Glutamatergic neuron (in vitro differentiated cells): ENCODE results near the gene PMM2. TPM values are rescaled to one million over a fixed set of nuclear protein-coding genes. Genes with fewer than 3 reads are reported as not detected.

Source experiments
- DNase-seq: peaks from one replicate; pipeline ENCODE4 v3.0.0; 2022
- H3K27ac Mint-ChIP-seq: one replicate; pipeline ENCODE4 v1.8.0; 2020; ENCODE audit warnings: mild to moderate bottlenecking, mixed read lengths, inconsistent platforms; ENCODE audit not compliant: unreplicated experiment
- H3K27me3 Mint-ChIP-seq: one replicate; pipeline ENCODE4 v1.8.0; 2020; ENCODE audit warnings: mild to moderate bottlenecking, moderate library complexity, mixed read lengths, inconsistent platforms; ENCODE audit not compliant: unreplicated experiment
- H3K36me3 Mint-ChIP-seq: one replicate; pipeline ENCODE4 v1.8.0; 2020; ENCODE audit warnings: mild to moderate bottlenecking, mixed read lengths, inconsistent platforms; ENCODE audit not compliant: unreplicated experiment
- H3K4me1 Mint-ChIP-seq: one replicate; pipeline ENCODE4 v1.8.0; 2020; ENCODE audit warnings: mild to moderate bottlenecking, low read depth, mixed read lengths, inconsistent platforms; ENCODE audit not compliant: unreplicated experiment
- H3K4me3 Mint-ChIP-seq: one replicate; pipeline ENCODE4 v1.8.0; 2020; ENCODE audit warnings: mild to moderate bottlenecking, mixed read lengths, inconsistent platforms; ENCODE audit not compliant: unreplicated experiment
- H3K9me3 Mint-ChIP-seq: one replicate; pipeline ENCODE4 v1.8.0; 2020; ENCODE audit warnings: mild to moderate bottlenecking, moderate library complexity, mixed read lengths, inconsistent platforms; ENCODE audit not compliant: unreplicated experiment
- CTCF ChIP-seq: fragments of 200-600 bp; sonication (generic); IDR thresholded peaks from one replicate; pipeline ENCODE4 v1.5.0; 2021; ENCODE audit not compliant: partially characterized antibody, unreplicated experiment
- total RNA-seq: library from RNA; stranded (reverse); fragmentation: NEBNext Ultra II Directional; extraction: Animal tissue kit (Norgen Biotek cat#: 25700); gene quantifications from one replicate; pipeline ENCODE4 v1.2.1, GENCODE V29; 2021; ENCODE audit not compliant: unreplicated experiment

The PMM2 gene
- total RNA-seq, 1 donor from 2014 or later = 23.2 TPM

- H3K4me1 Mint-ChIP-seq = no peaks in the 10 kb centered on the region
- no peak for DNase-seq
- H3K4me3 Mint-ChIP-seq = no peak overlapping the region
- peaks cover under 1% of the 10 kb centered on the region for H3K9me3 Mint-ChIP-seq
- H3K27me3 Mint-ChIP-seq = peaks cover 5% of the 10 kb centered on the region
- H3K36me3 Mint-ChIP-seq = no peaks in the 10 kb centered on the region
- TF ChIP-seq CTCF = no peak
- no peak overlapping the region for H3K27ac Mint-ChIP-seq
These were observed 28.9 kb upstream of the PMM2 start for GRCh38 chr16:8768692-8769091.

- Mint-ChIP-seq H3K27ac (no peak overlapping the region), H3K9me3 (no peaks in the 10 kb centered on the region), H3K27me3 (peaks cover 2% of the 10 kb centered on the region), H3K4me1 (no peaks in the 10 kb centered on the region), H3K4me3 (no peak overlapping the region), H3K36me3 (peaks cover 4% of the 10 kb centered on the region)
- TF ChIP-seq CTCF = no peak
- DNase-seq = no peak
These were observed 24.1 kb upstream of the PMM2 start for GRCh38 chr16:8773537-8773936.

GRCh38 chr16:8774208-8774607 is 23.4 kb upstream of the PMM2 start:
- H3K4me1 Mint-ChIP-seq = no peaks in the 10 kb centered on the region
- H3K27ac Mint-ChIP-seq = no peak overlapping the region
- TF ChIP-seq CTCF = no peak
- no peak for DNase-seq
- H3K9me3 Mint-ChIP-seq = no peaks in the 10 kb centered on the region
- peaks cover 2% of the 10 kb centered on the region for H3K27me3 Mint-ChIP-seq
- peaks cover 4% of the 10 kb centered on the region for H3K36me3 Mint-ChIP-seq
- H3K4me3 Mint-ChIP-seq = no peak overlapping the region

- peaks cover 2% of the 10 kb centered on the region for H3K27me3 Mint-ChIP-seq
- no peak overlapping the region for H3K4me3 Mint-ChIP-seq
These were observed 22.3 kb upstream of the PMM2 start for GRCh38 chr16:8775359-8775758.

GRCh38 chr16:8776129-8776584 is 21.5 kb upstream of the PMM2 start:
- H3K9me3 Mint-ChIP-seq = no peaks in the 10 kb centered on the region
- H3K4me1 Mint-ChIP-seq = no peaks in the 10 kb centered on the region
- H3K36me3 Mint-ChIP-seq = peaks cover 4% of the 10 kb centered on the region
- peaks cover 2% of the 10 kb centered on the region for H3K27me3 Mint-ChIP-seq
- H3K4me3 Mint-ChIP-seq = no peak overlapping the region
- no peak overlapping the region for H3K27ac Mint-ChIP-seq
- DNase-seq = no peak
- TF ChIP-seq CTCF = no peak

More at GRCh38 chr16:8775359-8775758, 22.3 kb upstream of the PMM2 start:
- Mint-ChIP-seq H3K27ac (no peak overlapping the region), H3K9me3 (no peaks in the 10 kb centered on the region), H3K36me3 (peaks cover 4% of the 10 kb centered on the region), H3K4me1 (no peaks in the 10 kb centered on the region)
- TF ChIP-seq CTCF = no peak
- DNase-seq = no peak
